T-helper 2 cell treated with Interferon-gamma antibody and Interleukin-4, amounts not matched to agents 5 μg/mL and 100 μg/mL, for 36 hours (primary cell): ENCODE results near the gene CD99.
A peak's percentile ranks its signal among the peaks of the same experiment; 100 is the strongest.

Experiments used
- DNase-seq: peaks from one replicate; pipeline ENCODE4 v3.0.0; 2021; ENCODE audit warnings: low spot score
- H3K27ac Mint-ChIP-seq: one replicate; pipeline ENCODE4 v1.8.0; 2021; ENCODE audit warnings: mild to moderate bottlenecking, mixed read lengths
- H3K27me3 Mint-ChIP-seq: one replicate; pipeline ENCODE4 v1.8.0; 2021; ENCODE audit warnings: low read depth, mixed read lengths
- H3K36me3 Mint-ChIP-seq: one replicate; pipeline ENCODE4 v1.8.0; 2021; ENCODE audit warnings: low read depth, mixed read lengths
- H3K4me1 Mint-ChIP-seq: one replicate; pipeline ENCODE4 v1.8.0; 2021; ENCODE audit warnings: low read depth, mixed read lengths
- H3K4me3 Mint-ChIP-seq: one replicate; pipeline ENCODE4 v1.8.0; 2022; ENCODE audit warnings: mild to moderate bottlenecking, moderate library complexity, mixed read lengths
- H3K9me3 Mint-ChIP-seq: one replicate; pipeline ENCODE4 v1.8.0; 2021; ENCODE audit warnings: mixed read lengths

Gene CD99

DNA sequence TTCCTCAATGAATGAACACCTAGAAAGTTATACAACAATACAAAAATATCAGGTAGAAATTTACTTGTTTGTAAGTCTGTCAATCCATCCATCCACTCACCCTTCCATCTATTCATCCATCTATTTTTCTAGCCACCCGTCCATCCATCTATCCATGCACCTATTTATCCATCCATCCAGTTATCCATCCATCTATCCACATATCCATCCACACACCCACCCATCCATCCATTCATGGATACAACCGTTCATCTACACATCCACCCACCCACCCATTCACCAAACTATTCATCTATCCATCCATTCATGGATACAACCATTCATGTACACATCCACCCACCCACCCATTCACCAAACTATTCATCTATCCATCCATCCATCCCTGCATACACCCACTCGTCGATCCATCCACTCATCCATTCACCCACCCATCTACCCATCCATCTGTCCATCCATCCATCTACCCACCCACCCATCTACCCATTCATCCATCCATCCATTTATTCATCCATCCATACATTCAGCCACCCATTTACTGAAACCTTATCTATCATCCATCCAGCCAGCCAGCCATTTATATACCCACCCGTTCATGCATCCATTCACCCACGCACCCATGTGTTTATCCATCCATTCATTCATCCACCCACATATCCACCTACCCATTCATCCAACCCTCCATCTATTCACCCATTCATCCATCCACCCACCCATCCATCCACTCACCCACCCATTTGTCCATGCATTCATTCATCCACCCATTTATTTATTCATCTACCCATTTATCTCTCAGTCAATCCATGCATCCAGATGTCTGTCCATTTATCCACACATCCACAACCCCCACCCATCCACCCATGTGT, 10.4 kb upstream of the CD99 start:
- no peaks in the 10 kb centered on the region for H3K36me3 Mint-ChIP-seq
- H3K4me1 Mint-ChIP-seq = peaks cover 2% of the 10 kb centered on the region
- no peak overlapping the region for H3K27ac Mint-ChIP-seq
- H3K4me3 Mint-ChIP-seq = no peak overlapping the region
- peaks cover 19% of the 10 kb centered on the region for H3K27me3 Mint-ChIP-seq
- DNase-seq = no peak
- H3K9me3 Mint-ChIP-seq = no peaks in the 10 kb centered on the region

DNA sequence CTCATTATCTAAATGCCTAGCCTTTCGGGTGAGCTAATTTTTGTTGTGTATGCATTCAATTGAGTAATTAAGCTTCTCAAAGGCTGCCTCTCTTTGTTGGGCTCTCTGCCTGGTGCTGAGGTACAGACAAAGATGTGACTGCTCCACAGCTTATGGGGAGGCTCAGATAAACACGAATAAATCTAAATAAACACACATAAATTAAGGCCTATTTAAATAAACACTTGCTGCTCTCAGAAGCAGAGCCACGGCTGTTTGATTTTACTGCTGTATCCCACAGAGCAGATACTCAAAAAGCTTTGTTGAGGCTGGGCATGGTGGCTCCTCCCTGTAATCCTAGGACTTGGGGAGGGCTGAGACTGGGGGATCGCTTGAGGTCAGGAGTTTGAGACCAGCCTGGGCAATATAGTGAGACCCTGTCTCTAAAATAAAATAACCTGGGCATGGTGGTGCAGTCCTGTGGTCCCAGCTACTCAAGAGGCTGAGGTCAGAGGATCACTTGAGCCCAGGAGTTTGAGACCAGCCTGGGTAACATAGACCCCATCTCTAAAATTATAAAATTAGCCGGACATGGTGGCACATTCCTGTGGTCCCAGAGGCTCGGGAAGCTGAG, 8.4 kb upstream of the CD99 start:
- H3K4me3 Mint-ChIP-seq = no peak overlapping the region
- no peak for DNase-seq
- H3K9me3 Mint-ChIP-seq = no peaks in the 10 kb centered on the region
- H3K4me1 Mint-ChIP-seq = no peaks in the 10 kb centered on the region
- no peak overlapping the region for H3K27ac Mint-ChIP-seq
- H3K27me3 Mint-ChIP-seq = peaks cover 13% of the 10 kb centered on the region
- H3K36me3 Mint-ChIP-seq = no peaks in the 10 kb centered on the region

DNA sequence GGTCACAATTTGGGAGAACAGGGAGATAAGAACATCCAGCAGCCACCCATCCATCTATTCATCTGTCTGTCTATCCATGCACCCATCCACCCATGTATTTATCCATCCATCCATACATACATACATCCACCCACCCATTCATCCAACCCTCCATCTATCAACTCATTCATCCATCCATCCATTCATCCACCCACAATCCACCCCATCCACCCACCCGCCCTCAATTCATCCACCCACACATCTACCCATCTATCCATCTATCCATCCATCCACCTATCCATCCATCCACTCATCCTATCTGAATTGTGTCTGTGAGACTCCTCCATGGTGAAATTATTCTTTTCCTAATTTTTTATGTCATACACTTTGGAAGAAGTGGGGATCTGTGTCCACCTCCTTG, 6.8 kb upstream of the CD99 start:
- peaks cover 7% of the 10 kb centered on the region for H3K27me3 Mint-ChIP-seq
- no peak overlapping the region for H3K27ac Mint-ChIP-seq
- no peaks in the 10 kb centered on the region for H3K4me1 Mint-ChIP-seq
- DNase-seq = no peak
- no peak overlapping the region for H3K4me3 Mint-ChIP-seq
- no peaks in the 10 kb centered on the region for H3K36me3 Mint-ChIP-seq
- H3K9me3 Mint-ChIP-seq = no peaks in the 10 kb centered on the region

- Mint-ChIP-seq H3K4me1 (peaks cover 1% of the 10 kb centered on the region), H3K27me3 (no peaks in the 10 kb centered on the region), H3K4me3 (no peak overlapping the region), H3K9me3 (no peaks in the 10 kb centered on the region), H3K27ac (no peak overlapping the region), H3K36me3 (no peaks in the 10 kb centered on the region)
- no peak for DNase-seq
Measured at GRCh38 chrX:2685886-2686285, 5.2 kb upstream of the CD99 start.

DNA sequence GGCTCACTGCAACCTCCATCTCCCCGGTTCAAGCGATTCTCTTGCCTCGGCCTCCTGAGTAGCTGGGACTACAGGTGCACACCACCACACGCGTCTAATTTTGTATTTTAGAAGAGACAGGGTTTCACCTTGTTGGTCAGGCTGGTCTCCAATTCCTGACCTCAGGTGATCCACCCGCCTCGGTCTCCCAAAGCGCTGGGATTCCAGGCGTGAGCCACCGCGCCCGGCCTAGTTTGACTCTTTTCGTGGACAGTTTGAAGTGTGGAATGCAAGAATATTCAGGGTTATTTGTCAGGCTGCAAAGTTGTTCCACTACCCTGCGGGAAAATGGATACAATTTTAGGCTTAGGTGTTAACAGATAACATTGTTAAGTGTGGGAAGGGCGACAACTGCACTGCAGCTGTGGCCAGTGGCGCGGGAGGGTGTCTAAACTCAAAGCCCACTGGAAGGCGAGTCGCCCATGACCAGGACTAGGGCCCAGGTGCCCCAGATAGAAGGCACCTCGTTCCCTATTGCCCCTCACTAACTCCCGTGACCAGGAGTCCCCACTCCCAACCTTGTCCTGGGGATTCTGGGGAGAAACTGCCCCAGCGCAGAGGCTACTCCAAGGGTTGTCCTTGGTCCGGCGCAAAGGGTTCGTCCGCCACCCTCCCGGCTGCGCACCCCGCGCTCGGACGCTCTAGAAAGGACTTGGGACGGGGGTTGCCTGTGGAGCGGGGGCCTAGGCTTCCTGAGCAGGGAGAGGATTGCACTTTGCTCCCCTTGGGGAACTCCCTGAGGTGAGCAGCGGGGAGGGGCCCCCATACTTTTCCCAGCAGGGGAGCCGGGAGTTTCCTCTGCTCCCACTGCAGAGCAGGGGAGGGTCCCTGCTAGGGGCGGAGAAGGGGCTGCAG, 1.1 kb upstream of the CD99 start:
- Mint-ChIP-seq H3K4me3 (peak overlapping the region; percentile 81), H3K27me3 (no peaks in the 10 kb centered on the region), H3K27ac (no peak overlapping the region), H3K9me3 (no peaks in the 10 kb centered on the region), H3K4me1 (peaks cover 21% of the 10 kb centered on the region), H3K36me3 (peaks cover 24% of the 10 kb centered on the region)
- DNase-seq = no peak

DNA sequence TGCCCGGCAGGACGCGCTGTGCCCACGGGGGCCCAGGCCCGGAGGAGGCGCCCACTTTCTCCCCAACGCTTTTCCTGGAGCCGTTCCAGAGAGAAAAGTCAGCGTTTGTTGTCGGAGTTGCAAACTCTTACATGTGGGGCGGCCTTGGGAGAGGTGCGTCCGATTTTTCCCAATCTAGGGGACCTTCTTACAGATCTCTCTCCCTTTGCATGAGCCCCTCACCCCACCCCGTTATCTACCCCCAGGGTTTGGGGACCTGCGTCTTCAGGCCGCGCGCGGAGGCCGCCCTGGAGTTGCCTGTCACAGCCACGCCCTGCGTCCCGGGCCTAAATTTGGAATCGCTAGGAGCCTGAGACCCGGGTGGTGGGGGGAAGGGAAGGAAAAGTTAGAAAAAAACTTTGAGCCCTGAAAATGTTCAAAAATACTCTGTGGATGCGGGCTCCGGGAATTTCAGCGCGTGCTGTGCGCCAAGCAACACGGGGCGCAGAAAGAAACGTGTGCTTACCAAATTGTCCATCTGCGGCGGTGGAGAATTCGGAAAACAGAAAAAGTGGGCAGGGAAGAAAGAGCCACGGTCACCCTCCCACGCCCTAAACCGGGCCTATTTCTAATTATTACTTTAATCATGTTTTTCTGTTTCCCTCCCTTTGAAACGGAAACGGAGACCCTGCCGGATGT, 587 bp downstream of the CD99 start:
- H3K36me3 Mint-ChIP-seq = peaks cover 37% of the 10 kb centered on the region
- H3K27me3 Mint-ChIP-seq = no peaks in the 10 kb centered on the region
- peaks cover 36% of the 10 kb centered on the region for H3K4me1 Mint-ChIP-seq
- no peaks in the 10 kb centered on the region for H3K9me3 Mint-ChIP-seq
- peak overlapping the region; percentile 92 for H3K27ac Mint-ChIP-seq
- no peak for DNase-seq
- peak overlapping the region; percentile 95 for H3K4me3 Mint-ChIP-seq

GRCh38 chrX:2692221-2693112, 1.4 kb downstream of the CD99 start:
- peaks cover 42% of the 10 kb centered on the region for H3K36me3 Mint-ChIP-seq

DNA sequence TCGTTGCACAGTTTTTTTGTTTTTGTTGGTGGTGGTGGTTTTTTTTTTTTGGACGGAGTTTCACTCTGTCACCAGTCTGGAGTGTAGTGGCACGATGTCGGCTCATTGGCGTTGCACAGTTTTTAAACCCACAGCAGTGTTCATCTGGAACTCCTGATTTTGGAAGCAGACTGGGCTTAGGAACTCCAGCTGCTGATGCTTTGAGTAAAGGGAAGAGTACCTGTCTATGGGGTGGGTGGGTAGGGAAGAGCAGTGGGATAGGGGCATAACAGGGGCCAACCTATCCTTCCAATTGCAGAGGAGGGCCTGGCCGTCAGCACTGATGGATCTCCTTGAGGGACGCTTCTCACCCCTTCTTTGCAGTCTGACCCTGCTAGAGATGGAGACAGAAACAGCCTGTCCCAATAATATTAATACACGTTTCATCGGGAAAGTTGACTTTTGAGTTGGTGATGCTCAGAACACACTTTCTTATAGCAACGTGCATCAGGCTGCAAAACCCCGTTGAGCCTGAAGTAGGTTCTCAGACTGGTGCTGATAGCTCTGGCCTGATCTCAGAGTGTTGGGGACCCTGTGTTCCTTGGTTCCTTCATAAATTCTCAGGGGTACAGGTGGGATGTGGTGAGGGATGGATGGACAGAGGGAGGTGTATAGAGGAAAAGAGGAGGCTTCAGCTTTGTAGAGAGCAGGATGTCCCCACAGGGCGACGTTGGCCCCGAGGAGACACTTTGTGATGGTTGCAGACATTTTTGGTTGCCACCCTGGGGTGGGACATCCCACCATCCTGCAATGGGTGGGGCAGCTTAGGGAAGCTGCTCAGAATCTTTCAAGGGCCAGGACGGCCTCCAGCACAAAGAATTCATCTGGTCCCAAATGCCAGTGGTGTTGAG, 2.3 kb downstream of the CD99 start:
- Mint-ChIP-seq H3K36me3 (peaks cover 51% of the 10 kb centered on the region), H3K4me3 (peak overlapping the region; percentile 95), H3K27me3 (no peaks in the 10 kb centered on the region), H3K9me3 (no peaks in the 10 kb centered on the region), H3K27ac (peak overlapping the region; percentile 92), H3K4me1 (peaks cover 53% of the 10 kb centered on the region)
- no peak for DNase-seq

More at GRCh38 chrX:2692221-2693112, 1.4 kb downstream of the CD99 start:
- Mint-ChIP-seq H3K4me3 (peak overlapping the region; percentile 95), H3K9me3 (no peaks in the 10 kb centered on the region), H3K4me1 (peaks cover 44% of the 10 kb centered on the region), H3K27ac (peak overlapping the region; percentile 92), H3K27me3 (no peaks in the 10 kb centered on the region)
- DNase-seq = no peak

GRCh38 chrX:2694914-2695267, 3.8 kb downstream of the CD99 start:
- Mint-ChIP-seq H3K9me3 (no peaks in the 10 kb centered on the region), H3K27ac (peak overlapping the region; percentile 92), H3K27me3 (no peaks in the 10 kb centered on the region), H3K4me1 (peaks cover 65% of the 10 kb centered on the region), H3K4me3 (peak overlapping the region; percentile 95), H3K36me3 (peaks cover 64% of the 10 kb centered on the region)
- DNase-seq = no peak

GRCh38 chrX:2696698-2697215, 5.7 kb downstream of the CD99 start:
- Mint-ChIP-seq H3K27ac (peak overlapping the region; percentile 92), H3K36me3 (peaks cover 83% of the 10 kb centered on the region), H3K4me3 (peak overlapping the region; percentile 95), H3K9me3 (peaks cover 7% of the 10 kb centered on the region), H3K27me3 (no peaks in the 10 kb centered on the region), H3K4me1 (peaks cover 80% of the 10 kb centered on the region)
- DNase-seq = peak; percentile 78

- no peak for DNase-seq
Measured at GRCh38 chrX:2697306-2697705, 6.2 kb downstream of the CD99 start.

DNA sequence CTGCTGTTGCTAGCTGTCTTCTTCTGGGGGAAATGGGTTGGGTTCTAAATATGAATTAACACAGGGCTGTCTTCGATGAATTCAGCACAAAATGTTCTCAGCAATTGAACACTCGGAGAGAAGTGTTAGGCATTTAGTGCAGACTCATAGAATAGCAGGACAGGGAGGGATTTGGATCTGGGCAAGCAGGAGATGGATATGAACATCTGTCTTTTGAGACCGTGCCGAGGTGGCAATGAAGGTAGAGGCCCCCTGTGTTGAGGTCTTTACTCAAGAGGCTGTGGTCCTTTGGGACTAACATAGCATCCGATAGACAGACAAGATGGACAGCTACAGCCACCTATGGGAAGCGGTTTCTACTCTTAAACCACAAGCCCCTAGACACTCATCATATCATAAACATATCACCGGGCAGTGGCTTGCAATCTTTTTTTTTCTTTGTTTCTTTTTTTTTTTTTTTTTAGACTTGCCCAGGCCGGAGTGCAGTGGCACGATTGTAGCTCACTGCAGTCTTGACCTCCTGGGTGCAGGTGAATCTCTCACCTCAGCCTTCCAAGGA, 6.7 kb downstream of the CD99 start:
- Mint-ChIP-seq H3K9me3 (peaks cover 7% of the 10 kb centered on the region), H3K4me1 (peaks cover 88% of the 10 kb centered on the region), H3K27ac (peak overlapping the region; percentile 92), H3K36me3 (peaks cover 84% of the 10 kb centered on the region), H3K27me3 (no peaks in the 10 kb centered on the region), H3K4me3 (peak overlapping the region; percentile 95)
- no peak for DNase-seq

More at GRCh38 chrX:2697306-2697705, 6.2 kb downstream of the CD99 start:
- Mint-ChIP-seq H3K27me3 (no peaks in the 10 kb centered on the region), H3K36me3 (peaks cover 86% of the 10 kb centered on the region), H3K27ac (peak overlapping the region; percentile 92), H3K9me3 (peaks cover 7% of the 10 kb centered on the region), H3K4me3 (peak overlapping the region; percentile 95), H3K4me1 (peaks cover 86% of the 10 kb centered on the region)
